ENCODE results near the gene ULK4.

GRCh38 chr3:41708176-41708575 lies 253.7 kb downstream of the ULK4 start:
- TF ChIP-seq CTCF (IDR thresholded peaks at IDR 0.05) (no peak), POLR2A (IDR thresholded peaks at IDR 0.05) (no peak)

Data from tibial nerve (tissue), 3 donors.